ENCODE measurements around the gene NHEJ1. TPM values are rescaled to one million over a fixed set of nuclear protein-coding genes. Genes with fewer than 3 reads are reported as not detected.

The NHEJ1 gene
- total and polyA plus RNA-seq, 9 of the 15 experiments (the other 6 are each of a cell fraction or from before 2014, with no cell fraction given), result 9.0 to 23.7 (median 13.9) TPM

- TF ChIP-seq ZNF197 (CRISPR knock-in tag; IDR thresholded peaks at IDR 0.05; ENCODE audit: low read depth) (no peak), RBM17 (IDR thresholded peaks at IDR 0.05; ENCODE audit: borderline replicate concordance, low read depth, low read length) (no peak), TAL1 (IDR thresholded peaks at IDR 0.05) (no peak), PHF20 (IDR thresholded peaks at IDR 0.05; ENCODE audit: partially characterized antibody) (no peak), SMARCE1 (IDR thresholded peaks at IDR 0.05) (no peak), RAD21 (CRISPR knock-in tag; conservative IDR thresholded peaks at IDR 0.05 in 1 of 2, IDR thresholded peaks at IDR 0.05 in 1 of 2) (no peak), POLR2AphosphoS5 (IDR thresholded peaks at IDR 0.05; ENCODE audit: control insufficient read depth, insufficient read depth, low read depth, low read length) (no peak)
- TF ChIP-seq, protein P1, sequence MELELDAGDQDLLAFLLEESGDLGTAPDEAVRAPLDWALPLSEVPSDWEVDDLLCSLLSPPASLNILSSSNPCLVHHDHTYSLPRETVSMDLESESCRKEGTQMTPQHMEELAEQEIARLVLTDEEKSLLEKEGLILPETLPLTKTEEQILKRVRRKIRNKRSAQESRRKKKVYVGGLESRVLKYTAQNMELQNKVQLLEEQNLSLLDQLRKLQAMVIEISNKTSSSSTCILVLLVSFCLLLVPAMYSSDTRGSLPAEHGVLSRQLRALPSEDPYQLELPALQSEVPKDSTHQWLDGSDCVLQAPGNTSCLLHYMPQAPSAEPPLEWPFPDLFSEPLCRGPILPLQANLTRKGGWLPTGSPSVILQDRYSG (tag; conservative IDR thresholded peaks at IDR 0.05; ENCODE audit: low read depth), result no peak
These were observed 65.1 kb downstream of the NHEJ1 start (continued) for GRCh38 chr2:219095406-219095935.

DNA sequence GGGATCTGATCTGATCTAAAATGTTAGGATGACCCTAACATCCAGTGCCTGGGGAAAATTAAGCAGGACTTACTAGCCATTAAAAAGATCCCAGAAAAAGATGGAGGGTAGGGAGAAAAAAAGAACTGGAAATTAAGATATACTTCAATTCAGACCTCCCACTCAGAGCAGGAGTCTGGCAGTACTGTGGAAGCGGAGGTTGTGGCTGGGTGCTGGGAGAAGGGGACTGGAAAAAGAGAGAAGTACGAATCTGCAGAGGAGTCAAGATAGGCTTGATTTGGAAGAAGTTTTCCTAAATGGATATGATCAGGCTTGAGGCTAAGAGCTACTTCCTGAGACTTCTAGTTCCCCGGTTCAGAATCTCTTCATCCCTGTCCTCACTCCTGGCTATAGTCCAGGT, 66.4 kb downstream of the NHEJ1 start:
- Histone ChIP-seq H3K4me2 (ENCODE audit: insufficient read depth, low read length) (no peak overlapping the region), H4K20me1 (replicated peaks; ENCODE audit: control insufficient read depth, insufficient read depth, low read length) (no peaks in the 10 kb centered on the region), H3K9me1 (ENCODE audit: control insufficient read depth, insufficient read depth, low read length) (no peaks in the 10 kb centered on the region), H3K27me3 (ENCODE audit: control insufficient read depth in 2 of 2, insufficient read depth in 2 of 2, low read length in 2 of 2) (no peaks in the 10 kb centered on the region), H3K79me2 (ENCODE audit: control insufficient read depth, insufficient read depth, low read length) (no peaks in the 10 kb centered on the region), H3K4me1 (replicated peaks in 1 of 2; ENCODE audit: control insufficient read depth in 2 of 2, insufficient read depth in 2 of 2, low read length in 2 of 2) (no peaks in the 10 kb centered on the region), H3K9me3 (replicated peaks; ENCODE audit: control insufficient read depth, insufficient read depth, low read depth, low read length) (no peaks in the 10 kb centered on the region), H3K9ac (ENCODE audit: insufficient read depth in 1 of 2, low read depth in 2 of 2, low read length in 2 of 2) (no peak overlapping the region), H3K36me3 (ENCODE audit: control insufficient read depth, insufficient read depth, low read length) (no peaks in the 10 kb centered on the region), H3K27ac (ENCODE audit: extremely low read depth, low read depth, low read length) (no peak overlapping the region), H2AFZ (ENCODE audit: low read depth, low read length) (no peak overlapping the region), H3K4me3 (no peak overlapping the region)
- 45% methylated on average over 3 of the region's 3 CpGs for WGBS (ENCODE audit: insufficient coverage, low coverage, missing lambda C conversion rate)
- intact Hi-C loops (cut with micrococcal nuclease), result no loop called here
- FAIRE-seq (no peak), ATAC-seq (no peak), DNase-seq (ENCODE audit: extremely low read depth in 1 of 4, low spot score in 3 of 4) (no peak)
- in situ Hi-C loops (cut with MboI), result no loop called here
- CTCF ChIA-PET (ENCODE audit: low intra/inter-chr PET ratio), result no interaction called here
- no peak for TF ChIP-seq GABPB2 (CRISPR knock-in tag; conservative IDR thresholded peaks at IDR 0.05)
- no peak for TF ChIP-seq CCAR2 (IDR thresholded peaks at IDR 0.05; ENCODE audit: low read depth, low read length)
- TF ChIP-seq ZBTB17 (CRISPR knock-in tag; IDR thresholded peaks at IDR 0.05), result no peak
- TF ChIP-seq, protein P2, sequence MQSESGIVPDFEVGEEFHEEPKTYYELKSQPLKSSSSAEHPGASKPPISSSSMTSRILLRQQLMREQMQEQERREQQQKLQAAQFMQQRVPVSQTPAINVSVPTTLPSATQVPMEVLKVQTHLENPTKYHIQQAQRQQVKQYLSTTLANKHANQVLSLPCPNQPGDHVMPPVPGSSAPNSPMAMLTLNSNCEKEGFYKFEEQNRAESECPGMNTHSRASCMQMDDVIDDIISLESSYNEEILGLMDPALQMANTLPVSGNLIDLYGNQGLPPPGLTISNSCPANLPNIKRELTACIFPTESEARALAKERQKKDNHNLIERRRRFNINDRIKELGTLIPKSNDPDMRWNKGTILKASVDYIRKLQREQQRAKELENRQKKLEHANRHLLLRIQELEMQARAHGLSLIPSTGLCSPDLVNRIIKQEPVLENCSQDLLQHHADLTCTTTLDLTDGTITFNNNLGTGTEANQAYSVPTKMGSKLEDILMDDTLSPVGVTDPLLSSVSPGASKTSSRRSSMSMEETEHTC (IDR thresholded peaks at IDR 0.05), result no peak
- TF ChIP-seq, protein P3, sequence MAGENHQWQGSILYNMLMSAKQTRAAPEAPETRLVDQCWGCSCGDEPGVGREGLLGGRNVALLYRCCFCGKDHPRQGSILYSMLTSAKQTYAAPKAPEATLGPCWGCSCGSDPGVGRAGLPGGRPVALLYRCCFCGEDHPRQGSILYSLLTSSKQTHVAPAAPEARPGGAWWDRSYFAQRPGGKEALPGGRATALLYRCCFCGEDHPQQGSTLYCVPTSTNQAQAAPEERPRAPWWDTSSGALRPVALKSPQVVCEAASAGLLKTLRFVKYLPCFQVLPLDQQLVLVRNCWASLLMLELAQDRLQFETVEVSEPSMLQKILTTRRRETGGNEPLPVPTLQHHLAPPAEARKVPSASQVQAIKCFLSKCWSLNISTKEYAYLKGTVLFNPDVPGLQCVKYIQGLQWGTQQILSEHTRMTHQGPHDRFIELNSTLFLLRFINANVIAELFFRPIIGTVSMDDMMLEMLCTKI (IDR thresholded peaks at IDR 0.05; ENCODE audit: partially characterized antibody), result no peak
- no peak for TF ChIP-seq THRB (CRISPR knock-in tag; conservative IDR thresholded peaks at IDR 0.05)
- no peak for TF ChIP-seq CC2D1A (IDR thresholded peaks at IDR 0.05)
- TF ChIP-seq ZNF551 (CRISPR knock-in tag; IDR thresholded peaks at IDR 0.05), result no peak
- POLR2A ChIA-PET, result no interaction called here
- BruUV-seq (replicated peaks), result no TSS peak

Measured in K562 (cell line).